Common myeloid progenitor, CD34-positive (primary cell): ENCODE results near the gene KRT27.
A peak's percentile ranks its signal among the peaks of the same experiment; 100 is the strongest.

Source experiments
- CTCF ChIA-PET: fragments of 350-600 bp; sonication (Branson Sonifier 250); formaldehyde crosslinking; loops from one replicate; lab custom pipeline; 2021; ENCODE audit warnings: antibody characterized with exemption; lab: Charles Lee
- POLR2A ChIA-PET: fragments of 350-600 bp; sonication (Branson Sonifier 250); formaldehyde crosslinking; loops from one replicate; lab custom pipeline; 2021; ENCODE audit warnings: antibody characterized with exemption; lab: Charles Lee
- DNase-seq, 3 donors: peaks; one replicate each; pipeline versions ENCODE4 v3.0.0 to v3.0.0-alpha.2; 2013
- H3K27ac ChIP-seq, 2 experiments: 1 replicate in 1 of 2; 2 replicates in 1 of 2; pipeline ENCODE4 v1.7.0; 2013; ENCODE audit warnings: inconsistent platforms in 2 of 2, low read length in 2 of 2, mild to moderate bottlenecking in 2 of 2, low read depth in 1 of 2, moderate library complexity in 1 of 2; ENCODE audit not compliant: severe bottlenecking in 2 of 2, insufficient read depth in 1 of 2, poor library complexity in 1 of 2
- H3K27me3 ChIP-seq, 5 experiments: replicated peaks in 2 of 5; 1 replicate in 3 of 5; 2 replicates in 2 of 5; pipeline versions ENCODE4 v1.6.1 to v1.7.0; 2013; ENCODE audit warnings: low read length in 4 of 5, mild to moderate bottlenecking in 2 of 5, moderate library complexity in 2 of 5, inconsistent platforms in 1 of 5; ENCODE audit not compliant: insufficient read depth in 5 of 5, control insufficient read depth in 4 of 5
- H3K36me3 ChIP-seq, 4 experiments: 1 replicate in 2 of 4; 2 replicates in 2 of 4; pipeline versions ENCODE4 v1.6.1 to v1.7.0; 2013; ENCODE audit warnings: low read length in 3 of 4, control low read depth in 1 of 4, mild to moderate bottlenecking in 1 of 4; ENCODE audit not compliant: control insufficient read depth in 4 of 4, insufficient read depth in 4 of 4
- H3K4me1 ChIP-seq, 4 experiments: 1 replicate in 3 of 4; 2 replicates in 1 of 4; pipeline versions ENCODE4 v1.6.1 to v1.7.1; 2013; ENCODE audit warnings: low read length in 3 of 4, mild to moderate bottlenecking in 3 of 4, control low read depth in 1 of 4, inconsistent platforms in 1 of 4, moderate library complexity in 1 of 4; ENCODE audit not compliant: control insufficient read depth in 4 of 4, insufficient read depth in 4 of 4; ENCODE audit errors: control extremely low read depth in 1 of 4
- H3K4me3 ChIP-seq, 7 experiments: 1 replicate in 4 of 7; 2 replicates in 3 of 7; pipeline versions ENCODE4 v1.5.1 to v1.7.0; 2013; ENCODE audit warnings: mild to moderate bottlenecking in 7 of 7, low read length in 6 of 7, moderate library complexity in 6 of 7, inconsistent platforms in 2 of 7, low read depth in 2 of 7, control low read depth in 1 of 7; ENCODE audit not compliant: insufficient read depth in 4 of 7, control insufficient read depth in 1 of 7; ENCODE audit errors: extremely low read depth in 1 of 7
- H3K9me3 ChIP-seq, 5 experiments: 1 replicate in 4 of 5; 2 replicates in 1 of 5; pipeline versions ENCODE4 v1.6.1 to v1.7.1; 2013; ENCODE audit warnings: low read length in 4 of 5, mild to moderate bottlenecking in 2 of 5, inconsistent platforms in 1 of 5, low read depth in 1 of 5, moderate library complexity in 1 of 5; ENCODE audit not compliant: control insufficient read depth in 4 of 5, insufficient read depth in 2 of 5; ENCODE audit errors: control extremely low read depth in 1 of 5
- WGBS: methylation state at CpG from one replicate; pipeline ENCODE4 v1.1.5; 2013; ENCODE audit not compliant: insufficient coverage; 5-methylcytosine and 5-hydroxymethylcytosine counted together

Gene KRT27

GRCh38 chr17:40809721-40810421, 27.5 kb upstream of the KRT27 start:
- no CpG with 5 or more reads among the region's 2 CpGs for WGBS
- Histone ChIP-seq H3K4me1 (no peaks in the 10 kb centered on the region), H3K4me3 (no peak overlapping the region), H3K27ac (no peak overlapping the region), H3K36me3 (no peaks in the 10 kb centered on the region), H3K27me3 (peaks cover 20 to 83% (median 42%) of the 10 kb centered on the region in 5 experiments), H3K9me3 (peaks cover 0 to 3% (median 0%) of the 10 kb centered on the region in 5 experiments)
- POLR2A ChIA-PET: no interaction called here
- CTCF ChIA-PET: interaction anchor here (1.1 kb wide), 1 partner anchor 853 kb away, joined by 3 read pairs; no protein-coding TSS in a partner anchor
- no peak for DNase-seq

- ChIA-PET POLR2A (no interaction called here), CTCF (interaction anchor here (1.3 to 1.6 kb wide), 2 partner anchors 78 to 857 kb away, joined by 3 to 4 read pairs; no protein-coding TSS in a partner anchor)
- no peaks in the 10 kb centered on the region for H3K4me1 ChIP-seq
- H3K27me3 ChIP-seq: peaks cover 21 to 81% (median 30%) of the 10 kb centered on the region in 5 experiments
- no peak overlapping the region for H3K4me3 ChIP-seq
- WGBS: 85% methylated on average over 2 of the region's 3 CpGs
- no peaks in the 10 kb centered on the region for H3K36me3 ChIP-seq
- H3K9me3 ChIP-seq: peaks cover 0 to 3% (median 0%) of the 10 kb centered on the region in 5 experiments
- DNase-seq: no peak
- no peak overlapping the region for H3K27ac ChIP-seq
These were observed 23.8 kb upstream of the KRT27 start for GRCh38 chr17:40806131-40806530.

- H3K4me1 ChIP-seq: no peaks in the 10 kb centered on the region
- no peaks in the 10 kb centered on the region for H3K9me3 ChIP-seq
- no peak overlapping the region for H3K27ac ChIP-seq
- DNase-seq: peak; percentile 58 to 77 (median 76)
- H3K36me3 ChIP-seq: no peaks in the 10 kb centered on the region
- POLR2A ChIA-PET: no interaction called here
- peaks cover 20 to 77% (median 24%) of the 10 kb centered on the region in 5 experiments for H3K27me3 ChIP-seq
- no peak overlapping the region for H3K4me3 ChIP-seq
- 20% methylated on average over 8 of the region's 13 CpGs for WGBS
- CTCF ChIA-PET: interaction anchor here (0.7 kb wide), 1 partner anchor 8 kb away, joined by 4 read pairs; no protein-coding TSS in a partner anchor
These were observed 21.3 kb upstream of the KRT27 start for GRCh38 chr17:40803617-40804082.

GRCh38 chr17:40801157-40801556, 18.8 kb upstream of the KRT27 start:
- no peak for DNase-seq
- Histone ChIP-seq H3K9me3 (no peaks in the 10 kb centered on the region), H3K4me1 (no peaks in the 10 kb centered on the region), H3K27me3 (peaks cover 19 to 72% (median 23%) of the 10 kb centered on the region in 5 experiments), H3K36me3 (no peaks in the 10 kb centered on the region), H3K27ac (no peak overlapping the region), H3K4me3 (no peak overlapping the region)
- 79% methylated on average over 2 of the region's 2 CpGs for WGBS
- ChIA-PET POLR2A (no interaction called here), CTCF (no interaction called here)

GRCh38 chr17:40800381-40800780, 18.0 kb upstream of the KRT27 start:
- Histone ChIP-seq H3K4me1 (no peaks in the 10 kb centered on the region), H3K27me3 (peaks cover 16 to 72% (median 24%) of the 10 kb centered on the region in 5 experiments), H3K27ac (no peak overlapping the region), H3K9me3 (no peaks in the 10 kb centered on the region), H3K4me3 (no peak overlapping the region), H3K36me3 (no peaks in the 10 kb centered on the region)
- POLR2A ChIA-PET: no interaction called here
- CTCF ChIA-PET: no interaction called here
- no peak for DNase-seq
- WGBS: 38% methylated on average over 1 of the region's 1 CpG

- peaks cover 14 to 72% (median 28%) of the 10 kb centered on the region in 5 experiments for H3K27me3 ChIP-seq
- ChIA-PET CTCF (no interaction called here), POLR2A (no interaction called here)
- H3K27ac ChIP-seq: no peak within 1 kb of the TSS
- H3K4me3 ChIP-seq: no peak within 1 kb of the TSS
- H3K4me1 ChIP-seq: no peaks in the 10 kb centered on the region
- no CpG with 5 or more reads among the region's 3 CpGs for WGBS
- DNase-seq: no peak
- no peaks in the 10 kb centered on the region for H3K9me3 ChIP-seq
- no peaks in the 10 kb centered on the region for H3K36me3 ChIP-seq
These were observed 17.5 kb upstream of the KRT27 start, which contains the start of gene KRT28 for GRCh38 chr17:40799859-40800258. KRT28 (minus strand) TSS chr17:40799959; CDS start chr17:40799893, 66 bp downstream.

- H3K27ac ChIP-seq: no peak overlapping the region
- peaks cover 12 to 71% (median 33%) of the 10 kb centered on the region in 5 experiments for H3K27me3 ChIP-seq
- peaks cover 0 to 1% (median 0%) of the 10 kb centered on the region in 5 experiments for H3K9me3 ChIP-seq
- CTCF ChIA-PET: no interaction called here
- no peak overlapping the region for H3K4me3 ChIP-seq
- no peaks in the 10 kb centered on the region for H3K4me1 ChIP-seq
- 80% methylated on average over 26 of the region's 27 CpGs for WGBS
- H3K36me3 ChIP-seq: no peaks in the 10 kb centered on the region
- no peak for DNase-seq
- POLR2A ChIA-PET: no interaction called here
These were observed 14.5 kb upstream of the KRT27 start for GRCh38 chr17:40796846-40797245.
